Measurements from ENCODE around the gene PAGE2. TPM values are rescaled to one million over a fixed set of nuclear protein-coding genes. Genes with fewer than 3 reads are reported as not detected.
"Not testable (repeated sequence)": the region's sequence is repeated elsewhere in the genome, so short reads cannot be mapped to it uniquely, and the experiment has no call there.

The PAGE2 gene
- total RNA-seq, 1 donor from 2014 or later, result not detected

- H3K36me3 ChIP-seq, result no peaks in the 10 kb centered on the region
- H3K27me3 ChIP-seq (ENCODE audit: low read depth), result no peaks in the 10 kb centered on the region
- DNase-seq, result no peak
- no peak for TF ChIP-seq CTCF (IDR thresholded peaks at IDR 0.05)
- H3K4me1 ChIP-seq, result no peaks in the 10 kb centered on the region
- H3K9me3 ChIP-seq, result no peaks in the 10 kb centered on the region
- no peak overlapping the region for H3K27ac ChIP-seq
- no peak for ATAC-seq
- no peak overlapping the region for H3K4me3 ChIP-seq
- intact Hi-C loops (cut with DNase I), result no loop called here
These were observed 38.9 kb downstream of the PAGE2 start for GRCh38 chrX:55127692-55128091.

GRCh38 chrX:55129361-55129760 is 40.5 kb downstream of the PAGE2 start:
- Histone ChIP-seq H3K36me3 (no peaks in the 10 kb centered on the region), H3K4me3 (no peak overlapping the region), H3K4me1 (no peaks in the 10 kb centered on the region), H3K9me3 (no peaks in the 10 kb centered on the region), H3K27ac (no peak overlapping the region), H3K27me3 (ENCODE audit: low read depth) (no peaks in the 10 kb centered on the region)
- no peak for DNase-seq
- ATAC-seq, result no peak
- no peak for TF ChIP-seq CTCF (IDR thresholded peaks at IDR 0.05)
- intact Hi-C loops (cut with DNase I), result no loop called here

GRCh38 chrX:55130481-55130880 is 41.7 kb downstream of the PAGE2 start:
- H3K4me3 ChIP-seq, result no peak overlapping the region
- TF ChIP-seq CTCF (IDR thresholded peaks at IDR 0.05), result no peak
- no peaks in the 10 kb centered on the region for H3K9me3 ChIP-seq
- intact Hi-C loops (cut with DNase I), result no loop called here
- DNase-seq, result no peak
- ATAC-seq, result no peak
- H3K4me1 ChIP-seq, result no peaks in the 10 kb centered on the region
- no peak overlapping the region for H3K27ac ChIP-seq
- no peaks in the 10 kb centered on the region for H3K36me3 ChIP-seq
- no peaks in the 10 kb centered on the region for H3K27me3 ChIP-seq (ENCODE audit: low read depth)

GRCh38 chrX:55132416-55132815 is 43.6 kb downstream of the PAGE2 start:
- Histone ChIP-seq H3K27me3 (ENCODE audit: low read depth) (no peaks in the 10 kb centered on the region), H3K4me1 (no peaks in the 10 kb centered on the region), H3K36me3 (no peaks in the 10 kb centered on the region), H3K4me3 (no peak overlapping the region), H3K27ac (no peak overlapping the region), H3K9me3 (no peaks in the 10 kb centered on the region)
- intact Hi-C loops (cut with DNase I), result no loop called here
- no peak for TF ChIP-seq CTCF (IDR thresholded peaks at IDR 0.05)
- no peak for ATAC-seq
- DNase-seq, result no peak

- intact Hi-C loops (cut with DNase I), result no loop called here
- ATAC-seq (peak in 1 of 2 donors; percentile 51), DNase-seq (no peak)
- Histone ChIP-seq H3K4me3 (no peak overlapping the region), H3K27me3 (ENCODE audit: low read depth) (no peaks in the 10 kb centered on the region), H3K27ac (no peak overlapping the region), H3K36me3 (no peaks in the 10 kb centered on the region), H3K9me3 (no peaks in the 10 kb centered on the region), H3K4me1 (no peaks in the 10 kb centered on the region)
- peak; percentile 58 for TF ChIP-seq CTCF (IDR thresholded peaks at IDR 0.05)
These were observed 46.4 kb downstream of the PAGE2 start for GRCh38 chrX:55135171-55135570.

- H3K9me3 ChIP-seq; H3K4me1 ChIP-seq; ATAC-seq; intact Hi-C loops (cut with DNase I); H3K27ac ChIP-seq; H3K4me3 ChIP-seq; H3K36me3 ChIP-seq; DNase-seq; H3K27me3 ChIP-seq (ENCODE audit: low read depth): not testable (repeated sequence)
These were observed 52.0 kb downstream of the PAGE2 start for GRCh38 chrX:55140800-55141199.

Other genes with a start within 250 kb of the PAGE2 start
- gene TRO, start 168.2 kb upstream of the PAGE2 start, total RNA-seq, result 2.7 TPM
- 0.27 TPM for gene PFKFB1, start 94.8 kb upstream of the PAGE2 start, total RNA-seq
- gene APEX2, start 88.7 kb upstream of the PAGE2 start, total RNA-seq, result 11.7 TPM
- 0.89 TPM for gene ALAS2, start 58.0 kb upstream of the PAGE2 start, total RNA-seq
- not detected for gene PAGE2B, start 14.0 kb upstream of the PAGE2 start, total RNA-seq
- gene PAGE5, start 131.3 kb downstream of the PAGE2 start, total RNA-seq, result not detected
- gene PAGE3, start 175.9 kb downstream of the PAGE2 start, total RNA-seq, result not detected

Data from lower lobe of right lung (tissue), 2 donors.